Stimulated activated CD4-positive, alpha-beta T cell treated with anti-CD3 and anti-CD28 coated beads, Interleukin-4, amount 100 ng/mL, for 4 hours (primary cell): Measurements from ENCODE around the gene PRRG3.

Source experiments
- DNase-seq, 2 experiments: peaks; one replicate each; pipeline ENCODE4 v3.0.0-alpha.2; 2020

PRRG3 gene

GRCh38 chrX:151746502-151746901 is 51.2 kb downstream of the PRRG3 start:
- DNase-seq, result no peak

- DNase-seq, result no peak
Observed at GRCh38 chrX:151750511-151750910, 55.3 kb downstream of the PRRG3 start.

GRCh38 chrX:151752847-151753246 is 57.6 kb downstream of the PRRG3 start:
- no peak for DNase-seq

- DNase-seq, result no peak
Observed at GRCh38 chrX:151753313-151754046, 58.2 kb downstream of the PRRG3 start.

GRCh38 chrX:151754047-151754429 is 58.8 kb downstream of the PRRG3 start:
- DNase-seq, result no peak

GRCh38 chrX:151754641-151755215 is 59.5 kb downstream of the PRRG3 start:
- DNase-seq, result no peak
